OCI-LY3 (cell line): Measurements from ENCODE around the gene XK.

Source experiments
- CTCF ChIP-seq: fragments of 200-600, 300-600 bp; sonication (generic); IDR thresholded peaks from 2 replicates; pipeline ENCODE4 v1.5.1; 2014; ENCODE audit warnings: antibody characterized with exemption, low read length, low read depth
- EZH2phosphoT487 ChIP-seq: fragments of 200-600 bp; shearing (Covaris generic); IDR thresholded peaks from 2 replicates; pipeline ENCODE4 v1.6.1; 2018; ENCODE audit warnings: antibody characterized with exemption, mixed run types, low read depth

- no peak for TF ChIP-seq CTCF
- TF ChIP-seq EZH2phosphoT487: no peak
Measured at GRCh38 chrX:37686369-37686995, 891 bp downstream of the XK start.
